GM21737 (cell line): ENCODE measurements around the gene DLG2.
A peak's percentile ranks its signal among the peaks of the same experiment; 100 is the strongest.

Experiments used
- ATAC-seq: cut with Tn5 transposase; IDR thresholded peaks from one replicate; pipeline ENCODE4 v1.9.1; 2021; ENCODE audit warnings: mild to moderate bottlenecking, moderate library complexity; ENCODE audit not compliant: unreplicated experiment

The DLG2 gene

DNA sequence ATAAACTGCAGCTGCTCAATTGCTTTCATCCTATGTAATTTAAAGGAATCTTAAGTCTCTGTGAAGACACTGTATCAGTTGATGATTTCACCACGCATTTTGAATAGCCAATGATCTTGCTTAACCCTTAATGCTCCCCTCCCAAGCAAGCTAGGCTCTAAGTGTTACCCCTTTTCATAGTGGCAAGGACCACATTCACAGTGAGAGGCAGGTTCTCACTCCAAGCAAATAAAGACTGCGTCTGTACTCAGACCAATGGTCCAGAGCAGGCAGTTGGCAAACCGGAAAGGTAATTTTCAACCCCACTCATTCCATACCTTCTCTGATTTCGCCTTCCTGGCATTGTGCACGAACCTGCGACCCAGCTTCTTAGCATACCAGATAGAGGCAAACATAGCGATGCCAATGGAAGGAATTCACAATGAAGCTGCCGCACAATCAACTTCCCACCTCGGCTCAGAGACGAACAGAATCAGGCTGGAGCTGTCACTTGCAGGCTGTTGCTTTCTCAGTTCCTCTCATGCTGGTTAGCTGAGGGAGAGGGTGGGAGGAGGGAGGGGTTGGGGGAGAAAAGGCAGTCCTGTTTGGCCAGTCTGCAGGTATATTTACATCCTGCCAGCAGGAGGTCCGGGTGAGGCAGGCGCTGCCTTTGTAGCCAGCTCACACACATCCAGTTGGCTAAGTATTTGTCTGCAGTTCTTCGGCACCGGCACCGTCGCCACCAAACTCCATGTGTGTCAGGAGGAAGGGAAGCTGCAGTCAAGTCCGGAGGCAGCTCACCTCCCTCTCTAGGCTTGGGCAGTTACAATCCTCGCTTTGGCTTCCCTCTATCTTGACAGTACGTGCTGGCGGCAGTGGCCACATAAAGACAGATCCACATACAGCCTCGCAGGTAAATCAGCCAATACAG, 1189.8 kb downstream of the DLG2 start:
- ATAC-seq, result peak; percentile 92

- ATAC-seq, result no peak
These were observed 1196.5 kb downstream of the DLG2 start for GRCh38 chr11:84430661-84431060.

DNA sequence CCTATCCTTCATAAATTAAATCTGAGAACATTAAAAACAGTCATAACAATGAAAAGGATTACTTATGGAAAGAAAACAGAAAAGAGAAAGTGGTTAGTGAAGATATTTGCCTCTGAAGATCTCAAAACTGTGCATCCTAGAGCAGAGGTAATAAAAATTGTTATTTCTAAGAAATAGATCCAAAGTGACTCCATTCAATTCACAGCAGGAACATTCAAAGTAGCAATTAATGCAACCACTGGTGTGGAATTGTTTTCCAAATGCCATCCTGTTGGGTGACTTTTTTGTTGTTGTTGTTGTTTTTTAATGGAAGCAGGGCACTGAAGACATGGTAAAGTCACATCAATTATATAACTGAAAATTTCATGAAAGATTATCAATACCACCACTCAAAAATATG, 1201.5 kb downstream of the DLG2 start:
- ATAC-seq, result no peak

GRCh38 chr11:84420271-84420670, 1206.9 kb downstream of the DLG2 start:
- ATAC-seq, result no peak

GRCh38 chr11:84419616-84420015, 1207.5 kb downstream of the DLG2 start:
- no peak for ATAC-seq

DNA sequence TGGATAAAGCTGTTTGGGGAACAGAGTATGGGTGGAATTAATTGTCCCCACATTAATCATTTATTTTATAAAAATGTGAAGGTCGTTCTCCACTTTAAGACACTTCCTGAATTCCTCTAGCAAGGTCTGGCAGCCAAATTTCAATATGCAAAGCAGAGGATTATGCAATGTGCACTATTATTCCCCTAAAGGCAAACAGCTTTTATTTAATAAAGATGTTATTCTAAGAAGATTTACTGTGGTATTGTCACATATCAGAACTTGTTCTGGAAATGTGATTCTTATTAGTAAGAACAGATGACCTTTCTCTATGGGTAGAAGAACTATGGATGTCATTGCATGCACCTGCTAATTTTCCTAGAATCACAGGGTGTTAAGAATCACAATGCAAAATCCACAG, 1212.2 kb downstream of the DLG2 start:
- ATAC-seq, result no peak

DNA sequence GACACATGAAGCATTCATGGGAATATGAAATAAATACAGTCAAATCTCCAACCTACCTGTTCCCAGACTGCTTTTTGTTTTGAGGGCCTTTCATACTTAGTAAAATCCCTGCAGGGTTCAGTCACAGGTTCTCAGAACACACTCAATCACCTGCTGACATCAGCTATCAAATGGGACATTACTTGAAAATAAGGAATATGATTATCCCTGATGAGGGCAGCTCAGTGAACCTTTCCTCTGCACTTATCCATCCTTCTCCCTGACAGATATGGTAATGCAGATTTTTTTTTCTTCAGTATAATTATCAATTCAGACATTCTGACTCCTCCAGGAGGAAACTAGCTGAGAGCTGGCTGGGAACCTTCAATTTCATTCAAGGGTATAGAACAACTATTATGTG, 1213.6 kb downstream of the DLG2 start:
- no peak for ATAC-seq

- no peak for ATAC-seq
These were observed 1214.3 kb downstream of the DLG2 start for GRCh38 chr11:84412862-84413261.

DNA sequence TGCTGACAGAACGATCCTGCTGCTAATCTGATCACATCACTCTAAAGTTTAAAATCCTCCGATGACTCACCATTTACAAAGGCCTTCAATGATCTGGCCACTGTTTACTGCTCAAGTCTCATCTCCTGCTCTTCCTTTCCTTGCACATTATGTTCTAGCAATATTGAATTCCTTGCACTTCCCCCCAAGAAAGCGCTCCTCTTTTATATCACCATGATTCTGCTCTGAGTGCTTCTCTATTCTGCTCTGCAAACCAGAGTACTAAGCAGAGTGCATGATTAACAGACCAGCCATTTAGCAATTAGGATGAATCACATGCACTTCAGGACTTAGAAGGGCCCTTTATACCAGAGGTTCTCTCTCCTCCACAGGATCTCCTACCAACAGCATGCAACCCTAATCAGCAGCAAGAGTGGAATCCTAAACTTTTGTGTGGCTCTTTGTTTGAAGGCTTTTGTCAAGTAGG, 1218.2 kb downstream of the DLG2 start:
- no peak for ATAC-seq

DNA sequence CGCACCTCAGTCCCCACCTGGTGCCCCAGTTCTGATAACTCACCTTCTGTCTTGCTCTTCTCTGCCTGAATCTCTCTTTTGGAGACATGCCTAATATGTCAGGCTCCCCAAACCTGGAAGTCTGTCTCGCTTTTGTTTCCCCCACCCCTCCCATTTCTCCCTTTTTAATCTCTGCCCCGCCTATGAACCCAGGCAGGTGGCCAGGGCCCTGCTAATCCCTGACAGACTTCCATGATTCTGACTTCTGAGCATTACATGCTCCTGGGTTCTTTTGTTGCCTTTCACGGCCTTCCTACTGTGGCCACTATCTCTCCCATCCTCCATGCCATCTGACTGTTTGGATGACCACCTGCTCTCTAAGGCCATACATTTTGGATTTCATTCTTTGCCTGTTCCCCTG, 1220.1 kb downstream of the DLG2 start:
- no peak for ATAC-seq

DNA sequence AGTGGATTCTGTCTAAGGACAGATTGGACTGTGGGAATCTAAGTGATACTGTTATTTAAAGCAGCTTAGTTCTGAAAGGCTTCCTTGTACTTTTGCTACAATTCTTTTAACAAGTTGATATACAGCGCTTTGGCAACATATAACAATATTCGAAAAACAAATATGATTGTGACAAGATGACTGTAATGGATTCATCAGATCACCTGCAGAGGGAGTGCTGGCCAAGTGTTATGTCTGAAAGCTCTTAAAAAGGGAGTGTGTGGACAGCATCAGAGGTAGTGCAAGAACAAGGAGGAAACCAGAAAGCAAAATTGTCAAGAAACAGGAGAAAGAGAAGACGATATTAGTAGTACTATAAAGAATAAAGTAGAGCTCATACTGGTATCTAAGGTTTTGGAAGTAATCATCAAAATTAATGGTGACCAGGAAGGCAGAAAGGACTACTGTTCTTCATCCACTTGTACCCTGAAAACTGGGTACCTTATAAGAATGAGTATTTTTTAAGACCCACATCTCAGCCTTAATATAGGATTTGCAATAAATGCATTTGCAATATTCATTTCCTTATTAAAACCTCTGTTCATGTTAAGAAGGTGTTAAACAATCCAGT, 1229.0 kb downstream of the DLG2 start:
- ATAC-seq, result no peak

DNA sequence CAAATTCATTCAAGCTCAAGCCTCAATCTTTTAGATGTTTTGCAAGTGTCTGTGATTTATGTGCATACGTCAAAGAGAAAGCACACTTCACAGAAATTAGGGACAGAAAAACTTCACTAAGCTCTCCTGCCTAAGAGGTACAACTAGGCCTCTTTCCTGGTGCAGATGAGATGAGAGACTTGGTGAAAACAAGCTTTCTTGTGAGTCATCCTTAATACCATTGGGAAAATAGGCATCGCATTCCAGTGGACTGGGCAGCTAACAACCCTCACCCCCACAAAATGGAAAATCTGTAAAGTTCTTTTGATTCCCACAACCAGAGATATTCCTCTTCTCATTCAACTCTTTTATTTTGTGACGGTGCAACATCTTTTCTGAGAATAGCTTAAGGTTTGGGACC, 1230.6 kb downstream of the DLG2 start:
- no peak for ATAC-seq

DNA sequence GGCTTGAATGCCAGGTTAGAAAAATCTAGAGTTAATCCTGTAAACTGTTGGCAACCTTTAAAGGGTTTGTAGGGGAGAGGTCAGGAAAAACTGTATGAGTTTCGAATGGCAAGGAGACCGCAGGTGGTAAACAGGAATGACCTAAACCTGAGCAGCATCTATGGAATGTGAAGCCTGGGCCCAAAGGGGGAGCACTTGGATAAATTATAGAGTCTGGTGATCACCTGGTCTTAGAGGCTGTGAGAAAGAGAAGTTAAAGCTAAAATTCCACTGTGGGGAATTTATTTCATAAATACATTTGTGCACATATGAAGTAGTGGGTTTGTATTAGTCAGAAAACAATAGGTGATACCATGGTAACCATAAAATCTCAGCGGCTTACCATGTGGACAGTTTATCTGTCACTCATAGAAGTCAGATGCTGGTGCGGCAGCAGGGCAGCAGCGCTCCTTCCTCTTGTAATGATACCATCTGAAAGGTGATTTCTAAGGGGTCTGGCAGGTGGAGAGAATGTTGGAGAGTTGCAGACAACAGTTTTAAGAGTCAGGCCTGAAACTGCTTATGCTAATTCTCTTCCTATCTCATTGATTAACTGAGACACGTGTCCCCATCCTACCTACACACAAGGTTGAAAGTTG, 1236.6 kb downstream of the DLG2 start:
- no peak for ATAC-seq

DNA sequence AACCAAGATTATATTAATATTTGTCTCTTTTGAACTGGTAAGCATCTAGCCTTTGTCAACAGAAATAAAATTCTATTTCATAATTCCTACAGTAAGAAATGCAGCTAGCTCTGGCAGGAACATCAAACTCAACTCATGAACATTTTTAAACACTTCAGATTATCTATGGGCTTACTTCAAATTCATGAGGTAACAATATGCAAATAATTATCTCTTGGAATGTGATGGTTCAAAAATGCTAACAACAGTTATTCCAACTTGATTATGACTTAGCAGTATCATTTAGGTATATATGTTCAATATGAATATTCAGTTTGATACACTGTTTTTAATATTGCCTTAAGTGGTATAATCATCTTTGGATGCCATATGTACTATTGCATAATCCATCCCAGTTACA, 1237.4 kb downstream of the DLG2 start:
- ATAC-seq, result no peak

- no peak for ATAC-seq
These were observed 1242.4 kb downstream of the DLG2 start for GRCh38 chr11:84384731-84385130.

- ATAC-seq, result no peak
These were observed 1243.6 kb downstream of the DLG2 start for GRCh38 chr11:84383576-84383975.

- ATAC-seq, result no peak
These were observed 1245.5 kb downstream of the DLG2 start for GRCh38 chr11:84381666-84382065.

DNA sequence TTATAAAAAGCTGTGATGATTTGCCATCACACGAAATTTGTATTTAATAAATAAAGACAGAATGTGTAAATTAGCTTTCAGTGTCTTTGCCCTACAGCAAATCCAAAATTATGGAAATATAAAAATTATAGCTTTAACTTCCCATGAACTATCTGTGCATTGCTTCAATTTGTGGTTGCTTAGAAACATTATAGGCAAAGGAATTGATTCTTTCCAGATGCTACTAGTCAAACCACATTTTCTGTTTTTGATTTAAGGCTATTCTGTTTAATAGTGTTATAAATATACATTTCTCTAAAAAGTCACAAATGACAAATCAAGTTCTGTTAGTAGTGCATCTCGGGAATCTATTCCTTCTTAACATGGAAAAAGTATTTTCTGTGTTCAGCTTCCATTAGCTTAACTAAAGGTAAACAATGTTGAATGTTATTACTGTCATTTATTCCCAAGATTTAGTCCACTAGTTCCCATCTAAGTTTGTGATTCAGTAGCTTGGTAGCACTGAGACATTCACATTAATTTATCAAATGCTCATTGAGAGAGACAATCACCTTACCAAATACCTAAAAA, 1254.7 kb downstream of the DLG2 start:
- no peak for ATAC-seq

- ATAC-seq, result no peak
These were observed 1269.1 kb downstream of the DLG2 start for GRCh38 chr11:84358034-84358433.

DNA sequence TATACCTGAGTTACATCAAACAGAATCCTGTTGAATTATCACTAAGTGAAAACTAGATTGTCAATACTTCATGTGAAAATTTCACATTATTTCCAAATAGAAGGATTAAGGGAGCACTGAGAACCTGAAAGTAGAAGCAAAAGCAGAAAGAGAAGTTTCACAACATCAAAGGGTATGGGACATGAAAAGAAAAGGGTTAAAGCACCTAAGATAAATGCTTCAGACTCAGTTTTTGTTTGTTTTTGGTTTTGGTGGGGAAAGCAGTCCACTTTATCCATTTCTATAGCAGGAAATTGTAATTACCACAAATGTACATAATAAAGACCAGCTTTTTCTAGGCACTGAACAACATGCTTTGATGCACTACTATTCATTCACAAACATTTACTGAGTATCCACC, 1271.2 kb downstream of the DLG2 start:
- no peak for ATAC-seq

DNA sequence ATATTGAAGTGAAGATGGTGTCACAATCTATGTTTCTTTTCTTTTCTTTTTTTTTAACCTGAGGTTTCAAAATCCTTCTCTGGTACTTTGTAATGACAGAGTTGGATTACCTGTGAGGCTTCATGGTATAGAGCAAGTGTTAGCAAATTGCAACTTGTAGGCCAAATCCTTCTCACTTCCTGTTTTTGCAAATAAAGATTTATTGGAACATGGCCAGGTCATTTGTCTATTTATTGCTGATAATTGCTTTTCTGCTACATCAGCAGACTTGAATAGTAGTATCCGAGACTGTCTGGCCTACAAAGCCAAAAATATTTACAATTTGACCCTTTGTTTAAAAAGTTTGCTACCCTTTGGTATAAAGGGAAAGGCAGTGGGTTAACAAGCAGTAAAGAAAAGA, 1281.5 kb downstream of the DLG2 start:
- ATAC-seq, result no peak

DNA sequence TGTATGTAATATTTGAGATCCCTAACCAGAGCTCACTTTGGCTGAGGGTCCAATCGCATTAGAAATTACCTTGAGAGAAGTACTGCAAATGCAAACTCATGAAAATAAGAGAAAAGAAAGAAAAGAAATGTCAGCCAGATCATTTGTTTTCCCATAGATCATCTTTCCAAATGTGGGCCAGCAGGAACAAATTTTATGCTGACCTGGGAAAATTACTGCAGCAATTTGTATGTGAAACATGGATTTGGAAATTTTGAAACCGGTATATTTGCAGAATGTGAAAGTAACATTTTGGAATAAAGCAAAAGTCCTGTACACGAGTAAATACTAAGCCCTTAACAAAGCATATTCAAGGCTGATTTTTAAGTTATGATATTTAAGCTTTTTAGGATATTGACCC, 1282.1 kb downstream of the DLG2 start:
- no peak for ATAC-seq
